Gastrocnemius medialis (tissue), 4 donors: Measurements from ENCODE around the gene CCDC138. TPM values are rescaled to one million over a fixed set of nuclear protein-coding genes. Genes with fewer than 3 reads are reported as not detected.

ENCODE experiments used
- ATAC-seq, 2 donors: fragments of 150-250 bp; one replicate each; pipeline ENCODE4 v1.9.1; 2016
- DNase-seq, 2 donors: peaks; one replicate each; pipeline ENCODE4 v3.0.0-alpha.2; 2019
- H3K27ac ChIP-seq, 4 donors: fragments of 200-600 bp; sonication (generic); 1 replicate in 1 of 4; 2 replicates in 3 of 4; pipeline ENCODE4 v1.5.1; 2016 to 2018; ENCODE audit warnings: mild to moderate bottlenecking in 2 of 4, moderate library complexity in 1 of 4
- H3K27me3 ChIP-seq, 3 donors: fragments of 200-600 bp; sonication (generic) in 2 of 3; 1 replicate in 1 of 3; 2 replicates in 2 of 3; pipeline versions ENCODE4 v1.5.1 to v1.6.0; 2016 to 2019; ENCODE audit warnings: mild to moderate bottlenecking in 1 of 3, moderate library complexity in 1 of 3
- H3K36me3 ChIP-seq, 2 donors: fragments of 200-600 bp; sonication (generic) in 1 of 2; one replicate each; pipeline ENCODE4 v1.5.1; 2017 to 2018
- H3K4me1 ChIP-seq, 2 donors: fragments of 200-600 bp; sonication (generic) in 1 of 2; one replicate each; pipeline ENCODE4 v1.5.1; 2016 to 2017; ENCODE audit warnings: mild to moderate bottlenecking in 2 of 2
- H3K4me3 ChIP-seq, 4 donors: fragments of 200-600 bp; sonication (generic) in 3 of 4; 1 replicate in 1 of 4; 2 replicates in 3 of 4; pipeline ENCODE4 v1.5.1; 2016 to 2019; ENCODE audit warnings: mild to moderate bottlenecking in 2 of 4
- H3K9me3 ChIP-seq, 3 donors: fragments of 200-600 bp; sonication (generic) in 2 of 3; 1 replicate in 1 of 3; 2 replicates in 2 of 3; pipeline ENCODE4 v1.5.1; 2016 to 2019
- POLR2A ChIP-seq, 2 donors: fragments of 450-650 bp; IDR thresholded peaks; one replicate each; pipeline ENCODE4 v1.6.1; 2017; ENCODE audit warnings: antibody characterized with exemption in 2 of 2, mild to moderate bottlenecking in 2 of 2, moderate library complexity in 2 of 2
- in situ Hi-C, 4 donors: fragments of 200-750 bp; cut with MboI; loops; one replicate each; pipeline versions ENCODE4 v1.15.0 to v1.8.0; 2017; ENCODE audit warnings: low sequenced_read_pairs in 4 of 4
- intact Hi-C: fragments of 100-400 bp; cut with DNase I; formaldehyde crosslinking; loops from one replicate; pipeline ENCODE4 v1.15.1; 2023; ENCODE audit warnings: low total_unique reads
- total RNA-seq, 4 donors: library from RNA; depleted of rRNA; stranded (reverse); fragments of >200 nt; gene quantifications; one replicate each; pipeline versions ENCODE4 v1.1.0 to v1.2.3, GENCODE V29; 2016
- TF ChIP-seq, protein P1 (sequence below), 5 experiments: fragments of 450-650 bp in 3 of 5; fragments of 200-600 bp in 2 of 5; sonication (generic) in 2 of 5; IDR thresholded peaks in 4 of 5; conservative IDR thresholded peaks in 1 of 5; 1 replicate in 4 of 5; 2 replicates in 1 of 5; pipeline ENCODE4 v1.5.1; 2016 to 2019; ENCODE audit warnings: antibody characterized with exemption in 5 of 5, mild to moderate bottlenecking in 3 of 5, moderate library complexity in 3 of 5

The CCDC138 gene
- total RNA-seq, 4 donors from 2014 or later, result 0.52 to 2.8 (median 1.2) TPM

DNA sequence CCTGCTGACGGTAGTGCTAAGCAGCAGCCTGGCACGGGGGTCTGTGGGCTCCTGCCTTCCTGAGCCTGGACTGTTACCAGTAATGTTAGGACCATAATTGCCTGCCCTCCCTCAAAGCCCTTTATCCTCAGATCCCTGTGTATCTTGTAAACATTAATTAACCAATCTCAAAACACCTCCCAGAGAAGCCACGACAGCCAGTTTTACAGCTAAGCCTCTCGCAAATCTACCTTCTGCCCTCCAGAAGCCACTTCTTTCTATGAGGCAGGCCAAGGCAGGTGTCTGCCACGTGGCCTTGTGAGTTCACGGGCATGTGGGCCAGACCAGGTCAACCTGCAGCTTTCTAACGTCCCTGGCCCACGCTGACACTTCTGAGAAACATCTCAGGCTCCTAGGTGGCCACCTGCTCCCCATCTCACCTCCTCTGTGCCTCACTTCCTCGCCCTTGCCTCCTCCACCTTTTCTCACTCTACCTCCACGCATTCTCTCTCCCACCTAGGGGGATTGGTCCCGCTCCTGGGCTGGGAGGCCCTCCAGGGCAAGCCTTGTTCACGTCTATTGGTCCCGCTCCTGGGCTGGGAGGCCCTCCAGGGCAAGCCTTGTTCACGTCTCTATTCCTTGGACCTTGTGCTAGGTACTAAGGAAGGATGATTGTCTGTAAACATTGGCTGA lies 138.1 kb downstream of the CCDC138 start:
- DNase-seq, result no peak

DNA sequence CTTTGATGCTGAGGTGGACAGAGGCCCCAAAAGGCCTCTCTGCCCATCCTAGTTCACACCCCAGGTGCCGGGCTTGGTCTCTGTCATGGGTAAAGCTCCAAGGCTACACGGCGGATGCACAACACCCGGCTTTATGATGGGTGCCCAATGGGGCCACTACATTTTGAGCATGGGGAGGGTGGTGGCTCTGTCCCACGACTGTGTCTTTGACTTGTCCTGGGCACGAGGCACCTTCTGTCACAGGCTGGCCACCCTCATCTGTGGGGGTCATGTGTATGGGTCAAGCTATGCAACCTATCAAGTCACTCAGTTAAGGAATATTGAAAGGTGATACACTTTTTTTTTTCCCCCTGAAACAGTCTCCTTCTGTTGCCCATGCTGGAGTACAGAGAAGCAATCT lies 138.7 kb downstream of the CCDC138 start:
- no peaks in the 10 kb centered on the region for H3K36me3 ChIP-seq
- TF ChIP-seq, protein P1, sequence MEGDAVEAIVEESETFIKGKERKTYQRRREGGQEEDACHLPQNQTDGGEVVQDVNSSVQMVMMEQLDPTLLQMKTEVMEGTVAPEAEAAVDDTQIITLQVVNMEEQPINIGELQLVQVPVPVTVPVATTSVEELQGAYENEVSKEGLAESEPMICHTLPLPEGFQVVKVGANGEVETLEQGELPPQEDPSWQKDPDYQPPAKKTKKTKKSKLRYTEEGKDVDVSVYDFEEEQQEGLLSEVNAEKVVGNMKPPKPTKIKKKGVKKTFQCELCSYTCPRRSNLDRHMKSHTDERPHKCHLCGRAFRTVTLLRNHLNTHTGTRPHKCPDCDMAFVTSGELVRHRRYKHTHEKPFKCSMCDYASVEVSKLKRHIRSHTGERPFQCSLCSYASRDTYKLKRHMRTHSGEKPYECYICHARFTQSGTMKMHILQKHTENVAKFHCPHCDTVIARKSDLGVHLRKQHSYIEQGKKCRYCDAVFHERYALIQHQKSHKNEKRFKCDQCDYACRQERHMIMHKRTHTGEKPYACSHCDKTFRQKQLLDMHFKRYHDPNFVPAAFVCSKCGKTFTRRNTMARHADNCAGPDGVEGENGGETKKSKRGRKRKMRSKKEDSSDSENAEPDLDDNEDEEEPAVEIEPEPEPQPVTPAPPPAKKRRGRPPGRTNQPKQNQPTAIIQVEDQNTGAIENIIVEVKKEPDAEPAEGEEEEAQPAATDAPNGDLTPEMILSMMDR (IDR thresholded peaks at IDR 0.05 in 4 of 5, conservative IDR thresholded peaks at IDR 0.05 in 1 of 5), result no peak
- TF ChIP-seq POLR2A (IDR thresholded peaks at IDR 0.05), result no peak
- in situ Hi-C loops, result no loop called here
- no peak overlapping the region for H3K27ac ChIP-seq
- ATAC-seq (no peak), DNase-seq (no peak)
- no peaks in the 10 kb centered on the region for H3K4me1 ChIP-seq
- no peaks in the 10 kb centered on the region for H3K9me3 ChIP-seq
- intact Hi-C loops, result no loop called here
- H3K4me3 ChIP-seq, result no peak overlapping the region
- H3K27me3 ChIP-seq, result no peaks in the 10 kb centered on the region

More for the DNA sequence above, 138.1 kb downstream of the CCDC138 start:
- in situ Hi-C loops, result no loop called here
- no peak for TF ChIP-seq POLR2A (IDR thresholded peaks at IDR 0.05)
- TF ChIP-seq, protein P1 (IDR thresholded peaks at IDR 0.05 in 4 of 5, conservative IDR thresholded peaks at IDR 0.05 in 1 of 5), result no peak
- Histone ChIP-seq H3K4me1 (no peaks in the 10 kb centered on the region), H3K4me3 (no peak overlapping the region), H3K9me3 (no peaks in the 10 kb centered on the region), H3K36me3 (no peaks in the 10 kb centered on the region), H3K27me3 (no peaks in the 10 kb centered on the region), H3K27ac (no peak overlapping the region)
- intact Hi-C loops, result no loop called here
- ATAC-seq, result no peak

DNA sequence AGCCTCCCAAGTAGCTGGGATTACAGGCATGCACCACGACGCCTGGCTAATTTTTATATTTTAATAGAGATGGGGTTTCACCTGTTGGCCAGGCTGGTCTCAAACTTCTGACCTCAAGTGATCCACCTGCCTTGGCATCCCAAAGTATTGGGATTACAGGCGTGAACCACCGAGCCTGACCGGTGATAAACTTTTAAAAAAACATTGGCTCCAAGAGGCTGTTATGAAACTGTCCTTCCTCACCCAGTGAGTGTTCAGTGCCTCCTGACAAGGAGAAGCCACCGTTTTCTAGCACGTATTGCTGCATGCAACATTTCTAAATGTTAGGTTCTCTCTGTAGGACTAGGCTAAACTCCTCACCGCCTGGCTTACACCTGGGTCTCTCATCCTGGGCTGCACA lies 139.2 kb downstream of the CCDC138 start:
- no peaks in the 10 kb centered on the region for H3K27me3 ChIP-seq
- H3K36me3 ChIP-seq, result no peaks in the 10 kb centered on the region
- intact Hi-C loops (no loop called here), in situ Hi-C loops (no loop called here)
- DNase-seq (no peak), ATAC-seq (no peak)
- H3K4me1 ChIP-seq, result no peaks in the 10 kb centered on the region
- no peak overlapping the region for H3K4me3 ChIP-seq
- H3K27ac ChIP-seq, result no peak overlapping the region
- no peak for TF ChIP-seq POLR2A (IDR thresholded peaks at IDR 0.05)
- TF ChIP-seq, protein P1 (IDR thresholded peaks at IDR 0.05 in 4 of 5, conservative IDR thresholded peaks at IDR 0.05 in 1 of 5), result no peak
- H3K9me3 ChIP-seq, result no peaks in the 10 kb centered on the region

Other genes with a start within 250 kb of the CCDC138 start
- gene RANBP2, start 67.3 kb upstream of the CCDC138 start, total RNA-seq, result 10 to 100 TPM; 66.6 to 82.0 (median 76.7) TPM
- not detected for gene EDAR, start 202.4 kb downstream of the CCDC138 start, total RNA-seq